WERI-Rb-1 (cell line): ENCODE results near the gene NOMO2.
"Not testable (repeated sequence)": the region's sequence is repeated elsewhere in the genome, so short reads cannot be mapped to it uniquely, and the experiment has no call there.

ENCODE experiments used
- DNase-seq: peaks from one replicate; pipeline ENCODE4 v3.0.0-alpha.2; 2020
- H3K27ac ChIP-seq: fragments of 250-450 bp; sonication (Bioruptor Pico); 2 replicates; pipeline ENCODE4 v1.5.1; 2020; ENCODE audit warnings: mild to moderate bottlenecking, moderate library complexity
- H3K27me3 ChIP-seq: fragments of 250-450 bp; sonication (Bioruptor Pico); 2 replicates; pipeline ENCODE4 v1.5.1; 2021; ENCODE audit warnings: mild to moderate bottlenecking, low read depth, moderate library complexity; ENCODE audit not compliant: insufficient read depth, severe bottlenecking
- H3K36me3 ChIP-seq: fragments of 250-450 bp; sonication (Bioruptor Pico); 2 replicates; pipeline ENCODE4 v1.5.1; 2020; ENCODE audit warnings: mild to moderate bottlenecking, moderate library complexity
- H3K4me3 ChIP-seq: 2 replicates; pipeline ENCODE4 v1.5.1; 2011; ENCODE audit warnings: low read depth, mild to moderate bottlenecking, control low read depth, low read length
- H3K9me3 ChIP-seq: fragments of 250-450 bp; sonication (Bioruptor Pico); 2 replicates; pipeline ENCODE4 v1.5.1; 2021; ENCODE audit warnings: mild to moderate bottlenecking, moderate library complexity; ENCODE audit not compliant: severe bottlenecking

The NOMO2 gene, protein sequence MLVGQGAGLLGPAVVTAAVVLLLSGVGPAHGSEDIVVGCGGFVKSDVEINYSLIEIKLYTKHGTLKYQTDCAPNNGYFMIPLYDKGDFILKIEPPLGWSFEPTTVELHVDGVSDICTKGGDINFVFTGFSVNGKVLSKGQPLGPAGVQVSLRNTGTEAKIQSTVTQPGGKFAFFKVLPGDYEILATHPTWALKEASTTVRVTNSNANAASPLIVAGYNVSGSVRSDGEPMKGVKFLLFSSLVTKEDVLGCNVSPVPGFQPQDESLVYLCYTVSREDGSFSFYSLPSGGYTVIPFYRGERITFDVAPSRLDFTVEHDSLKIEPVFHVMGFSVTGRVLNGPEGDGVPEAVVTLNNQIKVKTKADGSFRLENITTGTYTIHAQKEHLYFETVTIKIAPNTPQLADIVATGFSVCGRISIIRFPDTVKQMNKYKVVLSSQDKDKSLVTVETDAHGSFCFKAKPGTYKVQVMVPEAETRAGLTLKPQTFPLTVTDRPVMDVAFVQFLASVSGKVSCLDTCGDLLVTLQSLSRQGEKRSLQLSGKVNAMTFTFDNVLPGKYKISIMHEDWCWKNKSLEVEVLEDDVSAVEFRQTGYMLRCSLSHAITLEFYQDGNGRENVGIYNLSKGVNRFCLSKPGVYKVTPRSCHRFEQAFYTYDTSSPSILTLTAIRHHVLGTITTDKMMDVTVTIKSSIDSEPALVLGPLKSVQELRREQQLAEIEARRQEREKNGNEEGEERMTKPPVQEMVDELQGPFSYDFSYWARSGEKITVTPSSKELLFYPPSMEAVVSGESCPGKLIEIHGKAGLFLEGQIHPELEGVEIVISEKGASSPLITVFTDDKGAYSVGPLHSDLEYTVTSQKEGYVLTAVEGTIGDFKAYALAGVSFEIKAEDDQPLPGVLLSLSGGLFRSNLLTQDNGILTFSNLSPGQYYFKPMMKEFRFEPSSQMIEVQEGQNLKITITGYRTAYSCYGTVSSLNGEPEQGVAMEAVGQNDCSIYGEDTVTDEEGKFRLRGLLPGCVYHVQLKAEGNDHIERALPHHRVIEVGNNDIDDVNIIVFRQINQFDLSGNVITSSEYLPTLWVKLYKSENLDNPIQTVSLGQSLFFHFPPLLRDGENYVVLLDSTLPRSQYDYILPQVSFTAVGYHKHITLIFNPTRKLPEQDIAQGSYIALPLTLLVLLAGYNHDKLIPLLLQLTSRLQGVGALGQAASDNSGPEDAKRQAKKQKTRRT

DNA sequence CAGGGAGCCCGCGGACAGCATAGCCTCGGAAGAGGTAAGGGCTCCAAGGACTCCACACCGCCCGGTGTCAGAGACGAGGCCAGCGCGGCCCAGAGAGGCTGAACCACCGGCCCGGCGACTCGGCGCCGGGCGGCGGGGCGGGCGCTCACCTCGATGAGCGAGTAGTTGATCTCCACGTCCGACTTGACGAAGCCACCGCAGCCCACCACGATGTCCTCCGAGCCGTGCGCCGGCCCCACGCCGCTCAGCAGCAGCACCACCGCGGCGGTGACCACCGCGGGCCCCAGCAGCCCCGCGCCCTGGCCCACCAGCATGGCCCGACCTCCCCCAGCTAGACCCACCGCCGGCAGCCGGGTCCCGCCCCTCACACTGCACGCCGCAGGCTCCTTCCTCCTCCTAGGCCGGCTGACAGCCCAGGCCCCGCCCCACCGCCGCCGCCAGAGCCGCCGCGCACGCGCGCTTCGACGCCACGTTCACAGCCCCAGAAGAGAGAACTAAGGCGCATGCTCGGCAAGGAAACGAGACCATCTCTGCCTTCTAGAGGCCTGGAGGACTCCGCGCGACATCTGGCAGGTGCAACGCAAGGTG lies at the start of gene NOMO2:
Gene NOMO2 (minus strand): TSS at position 371 of the 588 bp plus-strand sequence. CDS start 57 bp downstream, at position 314.
- H3K27me3 ChIP-seq, H3K9me3 ChIP-seq, H3K27ac ChIP-seq, H3K36me3 ChIP-seq: not testable (repeated sequence)
- DNase-seq: peak; percentile 92
- peak within 1 kb of the TSS; percentile 42 for H3K4me3 ChIP-seq

DNA sequence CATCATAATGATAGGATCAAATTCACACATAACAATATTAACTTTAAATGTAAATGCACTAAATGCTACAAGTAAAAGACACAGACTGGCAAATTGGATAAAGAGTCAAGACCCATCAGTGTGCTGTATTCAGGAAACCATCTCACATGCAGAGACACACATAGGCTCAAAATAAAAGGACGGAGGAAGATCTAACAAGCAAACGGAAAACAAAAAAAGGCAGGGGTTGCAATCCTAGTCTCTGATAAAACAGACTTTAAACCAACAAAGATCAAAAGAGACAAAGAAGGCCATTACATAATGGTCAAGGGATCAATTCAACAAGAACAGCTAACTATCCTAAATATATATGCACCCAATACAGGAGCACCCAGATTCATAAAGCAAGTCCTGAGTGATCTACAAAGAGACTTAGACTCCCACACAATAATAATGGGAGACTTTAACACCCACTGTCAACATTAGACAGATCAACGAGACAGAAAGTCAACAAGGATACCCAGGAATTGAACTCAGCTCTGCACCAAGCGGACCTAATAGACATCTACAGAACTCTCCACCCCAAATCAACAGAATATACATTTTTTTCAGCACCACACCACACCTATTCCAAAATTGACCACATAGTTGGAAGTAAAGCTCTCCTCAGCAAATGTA lies 48.4 kb upstream of the NOMO2 start:
- H3K27me3 ChIP-seq: not testable (repeated sequence)

DNA sequence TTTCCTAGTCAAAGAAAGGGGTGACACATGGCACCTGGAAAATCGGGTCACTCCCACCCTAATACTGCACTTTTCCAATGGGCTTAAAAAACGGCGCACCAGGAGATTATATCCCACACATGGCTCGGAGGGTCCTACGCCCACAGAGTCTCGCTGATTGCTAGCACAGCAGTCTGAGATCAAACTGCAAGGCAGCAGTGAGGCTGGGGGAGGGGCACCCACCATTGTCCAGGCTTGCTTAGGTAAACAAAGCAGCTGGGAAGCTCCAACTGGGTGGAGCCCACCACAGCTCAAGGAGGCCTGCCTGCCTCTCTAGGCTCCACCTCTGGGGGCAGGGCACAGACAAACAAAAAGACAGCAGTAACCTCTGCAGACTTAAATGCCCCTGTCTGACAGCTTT lies 46.4 kb upstream of the NOMO2 start:
- not testable (repeated sequence) for DNase-seq, H3K27me3 ChIP-seq, H3K4me3 ChIP-seq, H3K36me3 ChIP-seq, H3K27ac ChIP-seq, H3K9me3 ChIP-seq

More for the DNA sequence above, 48.4 kb upstream of the NOMO2 start:
- H3K27ac ChIP-seq, H3K4me3 ChIP-seq, DNase-seq, H3K9me3 ChIP-seq, H3K36me3 ChIP-seq: not testable (repeated sequence)

DNA sequence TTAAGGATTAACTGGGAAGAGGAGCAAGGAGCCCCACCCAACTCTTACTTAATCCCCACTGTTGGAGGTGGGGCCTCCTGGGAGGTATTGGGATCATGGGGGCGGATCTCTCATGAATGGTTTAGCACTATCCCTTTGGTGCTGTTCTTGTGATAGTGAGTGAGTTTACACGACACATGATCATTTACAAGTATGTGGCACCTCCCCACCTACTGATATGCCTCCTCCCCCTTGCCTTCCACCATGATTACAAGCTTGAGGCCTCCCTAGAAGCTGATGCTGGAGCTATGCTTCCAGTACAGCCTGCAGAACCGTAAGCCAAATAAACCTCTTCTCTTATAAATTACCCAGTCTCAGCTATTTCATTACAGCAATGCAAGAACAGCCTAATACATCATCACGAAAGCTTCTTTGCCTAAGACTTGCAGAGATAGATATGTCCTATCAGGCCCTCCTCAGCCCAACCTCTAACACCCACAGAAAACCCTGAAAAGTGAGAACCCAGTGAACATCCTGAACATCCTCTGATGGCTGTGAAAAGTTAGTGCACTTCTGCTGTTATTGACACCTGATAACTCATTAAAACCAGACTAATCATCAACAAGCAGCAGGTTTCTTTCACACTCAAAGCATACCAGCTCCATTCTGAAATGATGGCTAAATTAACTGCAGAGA lies 41.8 kb upstream of the NOMO2 start:
- not testable (repeated sequence) for H3K4me3 ChIP-seq, H3K36me3 ChIP-seq, H3K9me3 ChIP-seq, H3K27me3 ChIP-seq, H3K27ac ChIP-seq
- DNase-seq: peak; percentile 27

DNA sequence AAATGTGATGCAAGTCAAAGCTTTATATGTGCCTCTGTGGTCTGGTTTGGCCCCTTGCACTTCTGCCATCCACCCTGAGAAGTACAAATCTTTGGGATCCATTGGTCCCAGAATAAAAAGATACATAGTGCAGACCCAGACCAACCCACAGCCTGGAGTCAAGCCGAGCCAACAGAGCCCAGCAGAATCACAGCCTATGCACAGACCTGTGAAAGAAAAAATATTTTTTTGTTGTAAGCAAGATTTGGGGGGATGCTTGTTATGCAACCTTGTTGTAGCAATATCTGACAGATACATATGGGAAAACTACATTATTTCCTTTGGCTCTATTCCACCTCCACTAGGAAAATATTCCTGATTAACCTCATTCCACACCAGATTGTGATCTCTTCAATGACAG lies 36.7 kb upstream of the NOMO2 start:
- H3K27me3 ChIP-seq, H3K27ac ChIP-seq, H3K36me3 ChIP-seq, H3K4me3 ChIP-seq, H3K9me3 ChIP-seq, DNase-seq: not testable (repeated sequence)

DNA sequence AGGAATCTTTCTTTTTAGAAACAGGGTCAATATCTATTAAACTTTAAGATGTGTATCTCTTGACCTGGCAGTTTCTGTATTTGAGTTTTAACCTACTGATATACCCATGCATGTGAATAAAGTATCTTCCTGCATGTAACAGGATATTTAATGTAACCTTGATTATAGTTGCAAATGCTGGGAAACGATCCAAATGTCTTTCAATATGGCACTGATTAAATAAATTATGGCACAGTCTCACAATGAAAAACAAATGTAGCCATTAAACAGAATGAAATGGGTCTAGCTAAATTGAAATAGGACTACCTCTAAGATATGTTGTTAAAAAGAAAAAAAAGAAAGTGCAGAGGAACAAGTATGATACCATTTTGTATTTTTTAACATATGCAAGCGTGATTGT lies 35.8 kb upstream of the NOMO2 start:
- not testable (repeated sequence) for H3K27ac ChIP-seq, H3K36me3 ChIP-seq, H3K27me3 ChIP-seq, DNase-seq, H3K9me3 ChIP-seq, H3K4me3 ChIP-seq

DNA sequence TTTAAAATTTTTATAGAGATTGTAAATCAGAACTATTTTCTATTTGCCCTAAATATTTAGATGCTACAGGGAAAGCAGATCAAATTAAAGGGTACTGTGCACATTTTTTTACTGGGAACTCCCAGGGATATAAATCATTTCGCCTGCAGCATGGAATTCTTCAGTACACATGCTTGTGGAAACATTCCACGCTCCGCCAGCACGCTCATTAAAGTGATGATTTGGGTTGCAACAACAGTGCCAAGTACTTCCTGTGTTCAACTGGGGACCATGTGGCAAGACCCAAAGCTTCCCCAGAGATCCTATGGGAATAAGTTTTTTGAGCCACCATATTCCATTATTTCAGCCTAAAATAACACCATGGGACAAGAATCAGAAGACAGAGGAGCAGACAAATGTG lies 35.4 kb upstream of the NOMO2 start:
- not testable (repeated sequence) for H3K36me3 ChIP-seq, H3K4me3 ChIP-seq, H3K9me3 ChIP-seq, DNase-seq, H3K27ac ChIP-seq, H3K27me3 ChIP-seq

DNA sequence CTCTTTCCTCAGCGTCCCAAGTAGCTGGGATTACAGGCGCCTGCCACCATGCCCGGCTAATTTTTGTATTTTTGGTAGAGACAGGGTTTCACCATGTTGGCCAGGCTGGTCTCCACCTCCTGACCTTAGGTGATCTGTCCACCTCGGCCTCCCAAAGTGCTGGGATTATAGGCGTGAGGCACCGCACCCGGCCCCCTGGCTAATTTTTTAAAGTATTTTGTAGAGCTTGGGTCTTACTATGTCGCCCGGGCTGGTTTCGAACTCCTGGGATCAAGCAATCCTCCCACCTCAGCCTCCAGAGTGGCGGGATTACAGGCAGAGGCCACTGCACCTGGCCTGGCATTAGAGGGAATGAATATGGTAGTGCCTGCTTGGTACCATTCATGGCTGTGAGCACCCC lies 33.9 kb upstream of the NOMO2 start:
- not testable (repeated sequence) for H3K4me3 ChIP-seq, H3K36me3 ChIP-seq, DNase-seq, H3K27ac ChIP-seq, H3K9me3 ChIP-seq, H3K27me3 ChIP-seq

DNA sequence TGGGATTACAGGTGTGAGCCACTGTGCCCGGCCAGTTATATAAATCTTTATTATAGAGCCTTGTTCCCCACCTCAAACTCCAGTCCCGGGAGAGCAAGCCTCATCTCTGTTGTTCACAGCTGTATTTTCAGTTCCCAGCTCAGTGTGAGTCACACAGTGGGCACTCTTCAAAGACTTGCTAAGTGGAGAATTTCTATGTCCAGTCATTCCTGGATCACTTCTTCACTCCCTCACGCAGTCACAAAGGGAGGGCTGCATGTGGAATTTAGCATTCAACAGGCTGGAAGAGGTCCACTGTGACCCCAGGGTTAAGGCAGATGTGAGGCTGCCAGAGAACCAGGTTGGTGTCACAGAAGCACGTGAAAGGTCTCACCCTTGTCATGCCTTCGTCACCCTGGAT lies 33.0 kb upstream of the NOMO2 start:
- not testable (repeated sequence) for H3K27ac ChIP-seq, DNase-seq, H3K9me3 ChIP-seq, H3K36me3 ChIP-seq, H3K4me3 ChIP-seq, H3K27me3 ChIP-seq

DNA sequence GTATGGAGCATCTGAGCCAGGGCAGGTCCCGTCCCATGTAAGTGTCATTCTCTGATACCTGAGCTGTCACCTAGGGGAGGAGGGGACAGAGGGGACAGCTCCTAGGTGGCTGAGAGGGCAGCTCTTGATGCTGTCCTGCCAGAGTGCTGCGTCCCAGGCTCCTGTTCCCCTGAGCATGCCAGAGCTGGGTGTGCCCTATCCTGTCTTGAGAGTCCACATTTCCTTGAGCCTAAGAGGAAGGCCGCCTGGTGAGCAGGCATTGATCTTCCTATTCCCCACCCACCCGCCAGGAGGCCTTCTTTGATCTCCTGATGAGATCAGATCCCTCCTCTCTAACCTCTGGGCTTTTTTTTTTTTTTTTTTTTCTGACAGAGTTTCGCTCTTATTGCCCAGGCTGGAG lies 32.0 kb upstream of the NOMO2 start:
- not testable (repeated sequence) for H3K27ac ChIP-seq, H3K4me3 ChIP-seq, H3K9me3 ChIP-seq, H3K27me3 ChIP-seq, DNase-seq, H3K36me3 ChIP-seq

DNA sequence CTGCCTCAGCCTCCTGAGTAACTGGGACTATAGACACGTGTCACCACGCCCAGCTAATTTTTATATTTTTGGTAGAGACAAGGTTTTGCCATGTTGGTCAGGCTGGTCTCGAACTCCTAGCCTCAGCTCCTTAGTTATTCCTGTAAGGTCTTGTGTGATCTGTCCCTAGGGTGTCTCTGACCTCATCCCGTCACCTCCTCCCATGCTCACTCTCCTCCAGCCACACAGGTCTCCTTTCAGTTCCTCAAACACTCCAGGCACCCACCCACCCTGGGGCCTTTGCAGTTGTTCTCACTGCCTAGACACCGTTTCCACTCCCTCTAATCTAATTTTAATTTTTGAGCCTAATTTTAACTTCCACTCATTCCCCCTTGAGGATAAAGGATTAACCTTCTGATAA lies 31.1 kb upstream of the NOMO2 start:
- not testable (repeated sequence) for H3K36me3 ChIP-seq, H3K9me3 ChIP-seq, H3K4me3 ChIP-seq, H3K27ac ChIP-seq, DNase-seq, H3K27me3 ChIP-seq

DNA sequence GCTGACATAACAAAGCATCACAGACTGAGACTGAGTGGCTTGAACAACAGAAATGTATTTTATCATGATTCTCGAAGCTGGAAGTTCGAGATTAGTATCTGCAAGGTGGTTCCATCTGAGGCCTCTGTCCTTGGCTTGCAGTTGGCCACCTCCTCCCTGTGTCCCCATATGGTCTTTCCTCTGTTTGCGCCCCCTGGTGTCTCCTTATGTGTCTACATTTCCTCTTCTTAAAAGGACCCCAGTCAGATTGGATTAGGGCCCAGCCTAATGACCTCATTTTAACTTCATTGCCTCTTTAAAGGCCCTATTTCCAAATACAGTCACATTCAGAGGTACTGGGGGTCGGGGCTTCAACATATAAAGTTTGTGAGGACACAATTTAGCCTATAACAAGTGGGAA lies 30.0 kb upstream of the NOMO2 start:
- H3K27me3 ChIP-seq, H3K27ac ChIP-seq, H3K9me3 ChIP-seq, H3K4me3 ChIP-seq, H3K36me3 ChIP-seq: not testable (repeated sequence)
- DNase-seq: peak; percentile 73

DNA sequence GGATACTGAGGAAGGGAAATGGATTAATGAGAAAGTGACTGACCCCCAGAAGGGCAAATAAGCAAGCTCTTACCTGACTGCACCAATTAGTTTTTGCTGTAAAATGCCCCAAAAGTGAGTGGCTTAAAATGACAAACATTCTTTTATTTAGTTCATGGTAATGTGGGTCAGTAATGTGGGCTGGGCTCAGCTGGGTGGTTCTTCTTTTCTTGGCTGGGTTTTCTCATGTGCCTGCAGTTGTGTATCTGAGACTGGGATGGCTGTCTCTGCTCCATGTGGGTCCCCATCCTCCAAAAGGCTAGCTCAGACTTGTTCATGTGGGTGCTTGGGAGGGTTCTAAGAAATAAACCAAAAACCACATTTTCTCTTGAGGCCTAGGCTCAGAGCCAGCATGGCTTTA lies 29.5 kb upstream of the NOMO2 start:
- not testable (repeated sequence) for H3K27me3 ChIP-seq, DNase-seq, H3K4me3 ChIP-seq, H3K9me3 ChIP-seq, H3K27ac ChIP-seq, H3K36me3 ChIP-seq
